GM19239 (cell line): ENCODE data around the gene C1QTNF3.
"Not testable (repeated sequence)": the region's sequence is repeated elsewhere in the genome, so short reads cannot be mapped to it uniquely, and the experiment has no call there.

Experiments used
- DNase-seq: peaks from one replicate; pipeline ENCODE4 v3.0.0; 2011; ENCODE audit warnings: low spot score; ENCODE audit not compliant: insufficient read length
- FAIRE-seq: peaks from 2 replicates; lab custom pipeline; 2011; peaks lifted over from hg19 to GRCh38; lab: Jason Lieb, UNC

C1QTNF3 gene, protein sequence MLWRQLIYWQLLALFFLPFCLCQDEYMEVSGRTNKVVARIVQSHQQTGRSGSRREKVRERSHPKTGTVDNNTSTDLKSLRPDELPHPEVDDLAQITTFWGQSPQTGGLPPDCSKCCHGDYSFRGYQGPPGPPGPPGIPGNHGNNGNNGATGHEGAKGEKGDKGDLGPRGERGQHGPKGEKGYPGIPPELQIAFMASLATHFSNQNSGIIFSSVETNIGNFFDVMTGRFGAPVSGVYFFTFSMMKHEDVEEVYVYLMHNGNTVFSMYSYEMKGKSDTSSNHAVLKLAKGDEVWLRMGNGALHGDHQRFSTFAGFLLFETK

DNA sequence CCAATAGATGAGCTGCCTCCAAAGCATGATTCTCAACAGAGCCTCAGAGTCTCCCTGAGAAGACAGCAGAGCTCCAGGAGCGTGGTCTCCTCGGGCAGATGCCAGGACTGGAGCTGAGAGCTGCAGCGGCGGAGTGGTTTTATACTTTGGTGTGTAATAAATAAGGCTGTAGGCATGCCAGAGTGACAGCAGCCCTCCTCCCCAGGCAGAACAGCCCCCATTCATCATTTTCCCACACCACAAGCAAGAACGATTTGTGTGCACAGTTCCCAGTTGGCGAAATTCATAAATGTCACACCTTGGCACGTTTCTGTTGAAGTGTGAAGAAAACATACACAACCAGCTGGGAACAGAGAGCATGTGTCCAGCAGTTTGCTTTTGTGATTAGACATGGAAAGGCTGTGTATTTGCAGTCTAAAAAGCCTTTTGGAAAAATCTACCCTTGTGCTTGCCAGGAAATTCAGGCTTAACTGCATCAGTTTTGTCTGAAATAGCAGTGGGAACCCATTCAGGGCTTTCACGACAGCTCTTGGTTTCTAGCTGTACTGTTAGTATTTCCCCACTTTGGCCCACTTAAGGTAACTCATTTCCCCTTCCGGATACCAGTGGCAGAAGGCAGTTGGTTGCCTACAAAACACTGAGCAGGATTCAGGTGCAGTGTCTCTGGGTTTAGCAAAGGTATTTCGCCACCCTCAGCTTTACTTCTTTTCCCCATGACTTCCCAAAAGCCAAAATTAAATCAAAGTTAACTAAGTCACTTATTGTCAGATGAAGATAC, at the start of gene C1QTNF3:
TSS of gene C1QTNF3 (minus strand) at position 115 of the 778 bp plus-strand sequence. CDS start at position 27, 88 bp downstream.
- DNase-seq = no peak
- no peak for FAIRE-seq

DNA sequence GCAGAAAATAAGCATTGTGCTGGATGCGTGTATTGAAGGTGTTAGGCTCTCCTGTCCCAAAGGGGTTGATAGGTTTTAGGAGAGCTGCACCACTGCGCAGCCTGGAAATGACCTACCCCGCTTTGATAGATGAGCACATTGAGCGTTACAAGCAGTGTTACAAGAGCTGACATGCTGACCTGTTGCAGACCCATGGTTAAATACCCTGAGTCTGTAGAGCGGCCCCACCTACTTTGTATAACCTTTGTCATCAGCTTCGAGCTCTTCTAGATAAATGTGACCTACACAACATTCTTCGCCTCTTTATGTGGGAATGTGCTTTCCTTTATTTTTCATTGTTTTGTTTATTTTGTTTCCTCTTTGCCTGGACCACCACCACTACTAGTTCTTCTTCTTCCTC, 48.0 kb upstream of the C1QTNF3 start:
- not testable (repeated sequence) for FAIRE-seq, DNase-seq

DNA sequence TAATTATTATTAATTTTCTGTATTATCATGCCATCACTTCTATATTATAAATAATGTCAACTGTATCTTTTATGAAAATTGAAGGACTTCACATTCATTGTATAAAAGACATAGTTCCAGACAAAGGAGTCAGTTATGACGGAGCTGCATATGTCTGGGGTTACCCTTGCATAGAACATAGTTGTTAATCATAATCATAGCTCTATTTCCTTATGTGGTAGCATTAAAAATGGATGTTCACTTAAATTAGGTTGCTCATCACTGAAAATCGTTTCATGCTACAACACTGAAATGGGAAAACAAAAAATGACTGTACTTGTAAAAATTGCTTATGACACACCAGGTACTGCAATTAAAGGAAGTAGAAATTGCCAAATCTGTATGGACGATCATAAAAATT, 46.8 kb upstream of the C1QTNF3 start:
- not testable (repeated sequence) for FAIRE-seq, DNase-seq

DNA sequence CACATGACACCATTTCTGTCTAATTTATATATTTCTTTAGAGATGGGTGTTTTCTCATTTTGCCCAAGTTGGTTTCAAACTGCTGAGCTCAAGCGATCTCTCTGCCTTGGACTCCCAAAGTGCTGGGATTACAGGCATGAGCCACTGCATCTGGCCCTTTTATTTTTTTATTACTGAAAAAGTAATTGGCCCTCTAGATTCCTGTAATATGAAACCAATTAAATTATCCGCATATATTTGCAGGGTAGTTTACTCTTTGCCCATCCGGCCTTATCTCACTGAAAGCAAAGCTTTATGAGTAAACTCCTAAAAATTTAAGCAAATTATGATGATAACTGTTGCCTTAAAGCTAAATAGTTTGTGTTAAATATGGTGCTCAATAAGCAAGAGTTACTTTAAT, 44.7 kb upstream of the C1QTNF3 start:
- not testable (repeated sequence) for DNase-seq, FAIRE-seq

DNA sequence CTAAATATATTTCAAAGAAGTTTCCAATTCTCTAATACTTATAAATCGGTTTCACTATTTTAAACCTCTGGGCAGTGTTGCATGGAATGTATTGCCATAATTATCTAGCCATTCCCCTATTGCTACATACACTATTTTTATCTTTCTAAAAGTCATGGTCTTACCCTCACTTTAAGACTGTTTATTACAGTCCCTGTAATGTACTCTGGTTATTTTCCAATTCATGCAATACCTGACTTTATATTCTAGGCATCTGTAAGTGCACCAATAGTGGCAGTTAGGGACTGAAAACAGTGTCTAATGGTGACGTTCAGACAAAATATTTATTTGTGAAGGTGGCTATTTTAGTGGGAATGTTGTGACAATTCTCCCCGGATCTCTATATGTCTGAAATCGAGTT, 40.9 kb upstream of the C1QTNF3 start:
- FAIRE-seq, DNase-seq: not testable (repeated sequence)

DNA sequence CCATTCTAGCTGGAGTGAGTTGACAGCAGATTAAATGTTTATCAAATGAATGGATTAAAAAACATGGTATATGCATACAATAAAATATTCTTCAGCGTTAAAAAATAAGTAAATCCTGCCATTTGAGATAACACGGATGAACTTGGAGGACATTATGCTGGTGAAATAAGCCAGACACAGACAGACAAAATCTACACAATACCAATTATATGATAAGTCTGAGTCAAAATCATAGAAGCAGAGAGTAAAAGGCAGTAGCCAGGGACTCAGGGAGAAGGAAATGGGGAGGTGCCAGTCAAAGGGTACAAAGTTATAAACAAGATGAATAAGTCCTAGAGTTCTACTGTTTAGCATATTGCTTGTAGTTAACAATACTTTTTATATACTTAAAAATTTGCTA, 36.5 kb upstream of the C1QTNF3 start:
- FAIRE-seq, DNase-seq: not testable (repeated sequence)

DNA sequence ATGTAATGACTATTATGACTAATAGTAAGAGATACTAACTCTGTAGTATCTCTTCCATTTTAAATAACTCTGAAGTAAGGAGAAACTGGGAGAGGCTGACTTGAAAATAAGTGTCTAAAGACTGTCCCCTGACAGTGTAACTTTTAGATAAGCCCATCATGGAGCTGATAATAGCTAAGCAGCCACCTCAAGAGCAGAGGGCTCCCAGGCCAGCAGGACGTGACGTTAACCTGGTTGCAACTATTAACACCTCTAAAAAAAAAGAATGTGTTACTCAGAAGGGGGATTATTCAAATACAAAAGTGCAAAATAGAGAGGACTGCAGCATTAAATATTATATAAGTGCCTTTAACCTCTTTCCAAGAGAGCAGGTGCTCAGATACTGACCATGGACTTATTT, 34.6 kb upstream of the C1QTNF3 start:
- FAIRE-seq = not testable (repeated sequence)

DNA sequence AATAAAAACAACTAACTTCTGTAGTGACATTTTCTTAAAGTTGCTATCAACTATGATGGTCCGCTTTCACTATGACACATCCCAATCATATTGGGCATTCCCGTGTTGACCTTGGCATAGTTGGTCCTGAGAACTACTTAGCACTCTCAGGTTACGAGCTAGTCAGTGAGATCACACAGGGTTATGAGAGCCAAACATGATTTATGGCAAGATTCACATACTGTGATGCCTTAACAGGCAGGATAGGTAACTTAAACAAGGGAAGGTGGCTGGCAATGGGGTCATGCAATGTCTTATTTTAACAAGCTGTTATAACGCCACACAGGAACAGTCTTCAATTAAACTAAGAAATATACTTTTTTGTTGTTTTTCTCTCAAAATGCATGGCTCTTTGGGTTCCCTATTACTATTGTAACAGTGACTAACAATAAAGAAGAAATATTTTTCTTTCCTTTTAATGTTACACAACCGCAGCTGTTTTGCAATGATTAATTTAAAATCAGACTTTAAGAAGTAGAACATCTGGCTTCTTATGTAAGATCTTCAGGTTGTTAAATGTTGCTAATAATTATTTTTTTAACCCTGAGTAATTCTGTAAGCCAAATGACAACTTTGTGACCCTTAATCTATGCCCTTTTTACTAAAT, 33.8 kb upstream of the C1QTNF3 start:
- not testable (repeated sequence) for DNase-seq, FAIRE-seq

More for the DNA sequence above, 34.6 kb upstream of the C1QTNF3 start:
- not testable (repeated sequence) for DNase-seq

DNA sequence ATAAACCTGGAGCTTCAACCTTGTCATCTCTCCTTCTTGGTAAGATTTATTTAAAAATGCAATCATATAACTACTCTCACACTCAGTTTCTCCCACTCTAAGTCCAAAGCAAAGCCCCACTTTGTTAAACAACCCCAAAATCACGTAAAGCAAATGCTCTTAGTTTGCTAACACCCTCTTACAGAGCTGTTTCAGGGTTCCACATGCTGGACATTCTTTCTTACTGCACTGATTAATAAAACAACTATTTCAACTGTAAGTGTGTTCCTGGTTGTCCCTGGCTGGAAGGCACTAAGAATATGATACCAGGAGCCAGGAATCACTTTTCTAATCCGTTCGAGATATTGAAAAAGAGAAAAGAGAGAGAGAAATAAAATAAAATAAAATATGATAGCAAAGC, 31.5 kb upstream of the C1QTNF3 start:
- not testable (repeated sequence) for FAIRE-seq, DNase-seq

DNA sequence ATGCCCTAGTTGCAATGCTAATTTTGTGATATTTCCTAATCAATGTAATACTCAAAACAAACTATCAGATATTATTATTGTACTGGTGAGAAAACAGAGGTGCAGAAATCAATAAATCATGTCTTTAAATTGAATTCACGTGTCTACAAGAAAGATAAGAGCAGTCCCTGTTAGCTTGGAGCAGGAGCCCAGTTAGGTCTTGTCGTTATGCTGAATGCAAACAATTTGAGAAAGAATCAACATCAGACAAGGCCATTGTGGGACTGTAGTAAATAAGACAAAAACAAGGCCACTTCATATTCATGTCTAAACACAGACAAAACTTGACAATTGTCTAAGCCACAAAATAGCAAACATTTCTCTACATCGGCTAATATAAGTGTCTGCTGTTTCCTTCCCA, 31.1 kb upstream of the C1QTNF3 start:
- not testable (repeated sequence) for FAIRE-seq

DNA sequence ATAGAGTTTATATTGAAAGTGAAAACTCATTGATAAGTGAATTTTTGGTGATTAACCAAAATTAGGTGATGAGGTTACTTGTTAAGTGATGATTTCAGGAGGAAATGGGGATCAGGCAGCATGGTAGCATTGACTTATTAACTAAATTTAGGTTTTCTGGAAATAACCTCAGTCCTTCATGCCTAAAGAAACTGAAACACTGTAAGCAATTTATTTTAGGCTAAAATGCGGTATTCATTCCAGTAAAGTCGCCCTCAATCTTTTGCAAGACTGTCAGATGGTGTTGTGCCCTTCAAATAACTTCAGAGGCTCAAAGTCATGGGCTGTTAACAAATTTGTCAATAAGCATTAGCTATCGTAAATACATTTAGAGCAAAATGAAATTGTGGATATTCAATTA, 27.6 kb upstream of the C1QTNF3 start:
- FAIRE-seq = peak; percentile 58
- not testable (repeated sequence) for DNase-seq

More for the DNA sequence above, 31.1 kb upstream of the C1QTNF3 start:
- DNase-seq = not testable (repeated sequence)

DNA sequence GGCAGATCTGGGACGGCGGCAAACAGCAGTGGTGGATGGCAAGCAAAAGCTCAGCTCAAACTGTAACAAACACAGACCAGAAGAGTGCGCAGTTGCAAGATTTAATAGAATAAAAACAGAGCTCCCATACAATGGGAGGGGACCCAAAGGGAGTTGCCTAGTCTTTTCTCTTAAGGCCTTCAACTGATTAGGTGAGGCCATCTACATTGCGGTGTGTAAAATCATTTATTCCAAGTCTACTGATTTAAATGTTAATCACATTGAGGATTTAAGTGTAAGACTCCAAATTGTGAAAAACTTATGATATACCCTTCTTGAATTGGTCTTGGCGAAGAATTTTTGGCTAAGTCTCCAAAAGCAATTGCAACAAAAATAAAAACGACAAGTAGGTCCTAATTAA, 21.6 kb upstream of the C1QTNF3 start:
- no peak for FAIRE-seq

DNA sequence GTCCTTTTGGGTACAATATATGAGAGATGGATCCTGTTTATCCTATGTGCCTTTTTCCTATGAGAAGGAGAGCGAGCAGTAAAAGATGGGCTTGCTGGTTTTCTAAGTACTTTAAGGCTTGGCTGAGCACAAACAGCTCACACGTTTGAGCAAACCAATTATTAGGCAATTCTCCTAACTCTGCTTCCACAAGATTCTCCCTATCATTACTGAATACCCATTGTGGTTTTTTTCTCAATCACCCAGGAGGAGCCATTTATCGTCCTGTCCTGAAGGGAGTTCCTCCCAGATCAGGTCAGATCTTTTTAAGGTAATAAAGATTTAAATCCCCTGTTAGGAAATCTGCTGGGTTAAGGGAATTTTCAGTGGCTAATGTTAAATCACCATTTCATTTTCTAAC, 19.4 kb upstream of the C1QTNF3 start:
- DNase-seq = no peak
- no peak for FAIRE-seq

More for the DNA sequence above, 21.6 kb upstream of the C1QTNF3 start:
- DNase-seq = no peak

DNA sequence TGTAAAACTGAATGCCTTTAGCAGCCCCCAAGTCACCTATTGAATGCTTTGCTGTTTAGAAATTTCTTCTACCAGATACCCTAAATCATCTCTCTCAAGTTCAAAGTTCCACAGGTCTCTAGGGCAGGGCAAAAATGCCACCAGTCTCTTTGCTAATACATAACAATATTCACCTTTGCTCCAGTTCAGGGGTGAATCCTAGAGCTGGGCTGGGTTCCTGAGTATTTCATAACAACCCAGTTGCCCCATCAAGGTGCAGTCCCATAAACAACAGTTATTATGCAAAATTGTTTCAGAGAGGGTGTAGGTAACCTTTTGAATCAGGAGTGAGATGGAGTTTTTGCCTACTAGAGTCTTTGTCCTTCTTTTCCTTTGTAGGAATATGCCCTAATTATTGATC, 19.0 kb upstream of the C1QTNF3 start:
- FAIRE-seq (no peak), DNase-seq (no peak)

DNA sequence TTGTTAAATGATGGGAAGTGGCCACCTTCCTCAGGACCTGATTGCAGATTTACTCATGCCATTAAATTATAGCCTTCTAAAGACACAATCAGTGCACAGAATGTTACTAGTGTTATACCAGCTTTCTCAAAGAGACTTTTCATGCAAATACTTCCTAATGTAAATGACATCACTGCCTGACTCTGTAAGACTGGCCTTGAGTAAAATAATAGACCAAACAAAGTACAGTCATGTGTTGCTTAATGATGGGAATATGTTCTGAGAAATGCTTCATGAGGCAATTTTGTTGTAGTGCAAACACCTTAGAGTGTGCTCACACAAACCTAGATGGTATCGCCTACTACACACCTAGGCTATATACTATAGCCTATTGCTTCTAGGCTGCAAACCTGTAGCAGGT, 17.0 kb upstream of the C1QTNF3 start:
- FAIRE-seq (no peak), DNase-seq (no peak)

DNA sequence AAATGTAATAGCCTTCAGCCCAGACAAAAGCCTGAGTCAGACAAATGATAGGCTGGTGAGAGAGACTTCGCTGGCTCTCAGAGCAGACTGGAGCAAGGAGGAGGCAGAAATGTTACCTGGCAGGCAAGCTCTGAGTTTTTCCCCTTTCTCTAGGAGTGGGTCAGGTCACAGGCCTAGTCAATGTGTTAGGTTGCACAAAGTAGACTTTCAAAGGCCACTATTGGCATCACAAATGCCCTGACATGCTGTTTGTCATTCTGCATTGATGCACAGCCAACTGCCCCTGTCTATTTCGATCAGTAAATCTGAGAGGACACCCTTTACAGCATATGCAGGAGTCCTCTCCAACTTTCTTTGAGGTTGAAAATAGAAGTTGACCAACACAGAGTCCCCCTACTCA, 15.5 kb upstream of the C1QTNF3 start:
- no peak for FAIRE-seq
- no peak for DNase-seq

DNA sequence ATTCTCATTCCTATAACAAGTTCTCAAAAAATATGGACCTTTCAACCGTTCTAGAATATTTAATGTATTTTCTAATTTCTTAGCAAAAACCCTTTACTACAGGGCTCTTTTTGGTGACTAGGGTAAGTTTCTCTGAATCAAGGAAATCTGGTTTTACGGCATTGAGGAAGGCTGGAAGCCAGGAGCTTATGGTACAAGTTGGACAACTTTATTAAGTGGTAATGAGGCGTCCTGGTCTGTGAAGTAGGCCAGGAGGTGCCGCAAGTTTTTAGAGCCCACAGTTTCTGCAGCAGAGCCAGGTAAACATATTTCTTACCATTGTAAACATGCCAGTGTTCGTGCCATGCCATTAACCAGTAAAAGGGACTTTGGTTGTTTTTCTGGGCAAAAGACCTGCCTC, 14.6 kb upstream of the C1QTNF3 start:
- FAIRE-seq (no peak), DNase-seq (no peak)

DNA sequence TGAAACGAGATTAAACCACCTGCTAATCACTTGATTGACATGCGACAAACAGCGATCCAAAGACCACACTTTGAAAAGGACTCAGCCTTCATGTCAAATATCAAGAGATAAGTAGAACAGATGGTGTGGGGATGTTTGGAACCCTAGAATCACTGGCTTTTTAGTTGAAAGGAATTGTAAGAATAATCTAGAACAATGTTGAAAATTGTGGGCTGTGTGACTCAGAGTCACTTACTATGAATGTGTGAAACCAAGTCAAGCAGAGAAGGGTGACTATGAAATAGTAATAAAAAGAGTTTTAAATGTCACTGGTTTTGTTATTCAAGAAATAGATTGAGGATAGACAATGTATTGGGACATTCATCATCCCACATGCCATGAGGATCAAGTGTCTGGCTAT, 14.1 kb upstream of the C1QTNF3 start:
- no peak for FAIRE-seq
- DNase-seq = no peak

DNA sequence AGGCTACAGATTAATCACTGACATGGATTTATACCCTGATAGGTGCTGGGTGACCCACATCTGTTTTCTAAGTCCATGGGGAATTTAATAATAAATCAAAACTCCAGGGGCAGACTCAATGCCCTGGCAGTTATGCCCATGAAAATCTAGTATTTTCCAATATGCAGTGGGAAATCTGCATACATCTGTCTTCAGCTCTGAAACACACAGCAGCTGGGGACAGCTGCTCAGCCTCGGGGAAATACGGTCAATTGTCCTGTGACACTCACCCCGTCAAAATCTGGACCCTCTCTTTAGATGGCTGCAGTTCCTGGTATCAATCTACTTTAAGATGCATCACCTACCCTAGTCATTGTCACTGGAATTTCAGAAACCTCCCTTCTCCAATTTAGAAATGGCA, 12.7 kb upstream of the C1QTNF3 start:
- FAIRE-seq = no peak

DNA sequence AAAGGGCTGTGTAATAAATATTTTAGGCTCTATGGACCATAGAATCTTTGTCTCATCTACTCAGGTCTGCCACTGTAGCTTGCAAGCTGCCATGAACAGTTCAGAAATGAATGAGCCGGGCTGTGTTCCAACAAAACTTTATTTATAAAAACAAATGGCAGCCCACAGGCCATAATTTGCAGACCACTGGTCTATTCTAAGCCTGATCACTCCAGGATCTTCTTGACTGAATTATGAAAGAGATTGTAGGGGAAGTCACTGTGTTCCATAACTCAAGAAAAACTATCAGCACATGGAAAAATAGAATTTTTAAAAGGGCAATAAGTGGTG, 11.4 kb upstream of the C1QTNF3 start:
- DNase-seq (no peak), FAIRE-seq (no peak)

More for the DNA sequence above, 12.7 kb upstream of the C1QTNF3 start:
- no peak for DNase-seq
